Activated CD8-positive, alpha-beta T cell treated with anti-CD3 and anti-CD28 coated beads for 36 hours (primary cell): ENCODE data around the gene TMC1. TPM values are rescaled to one million over a fixed set of nuclear protein-coding genes. Genes with fewer than 3 reads are reported as not detected.
"Not testable (repeated sequence)": the region's sequence is repeated elsewhere in the genome, so short reads cannot be mapped to it uniquely, and the experiment has no call there.

Experiments
- ATAC-seq: fragments of 200-7000 bp; cut with Tn5 transposase; one replicate; pipeline ENCODE4 v1.10.0; 2021; ENCODE audit warnings: mild to moderate bottlenecking, moderate library complexity
- CTCF ChIA-PET: fragments of 350-600 bp; sonication (Branson Sonifier 250); formaldehyde crosslinking; loops from one replicate; lab custom pipeline; 2021; ENCODE audit warnings: antibody characterized with exemption; lab: Charles Lee
- POLR2A ChIA-PET: fragments of 350-600 bp; sonication (Branson Sonifier 250); formaldehyde crosslinking; loops from one replicate; lab custom pipeline; 2021; ENCODE audit warnings: antibody characterized with exemption; lab: Charles Lee
- DNase-seq: peaks from one replicate; pipeline ENCODE4 v3.0.0-alpha.2; 2020
- H3K27ac Mint-ChIP-seq: one replicate; pipeline ENCODE4 v1.8.0; 2021; ENCODE audit warnings: mild to moderate bottlenecking, mixed read lengths
- H3K27me3 Mint-ChIP-seq: one replicate; pipeline ENCODE4 v1.8.0; 2021; ENCODE audit warnings: mixed read lengths
- H3K36me3 Mint-ChIP-seq: one replicate; pipeline ENCODE4 v1.8.0; 2021; ENCODE audit warnings: low read depth, mixed read lengths
- H3K4me1 Mint-ChIP-seq: one replicate; pipeline ENCODE4 v1.8.0; 2021; ENCODE audit warnings: low read depth, mixed read lengths
- H3K4me3 Mint-ChIP-seq: one replicate; pipeline ENCODE4 v1.8.0; 2021; ENCODE audit warnings: mild to moderate bottlenecking, moderate library complexity, mixed read lengths
- H3K9me3 Mint-ChIP-seq: one replicate; pipeline ENCODE4 v1.8.0; 2021; ENCODE audit warnings: mixed read lengths
- intact Hi-C: fragments of 100-400 bp; cut with micrococcal nuclease; formaldehyde crosslinking; loops from one replicate; pipeline ENCODE4 v1.10.0; 2022
- total RNA-seq, 2 experiments: library from RNA; stranded (reverse); gene quantifications; one replicate each; pipeline ENCODE4 v1.2.3, GENCODE V29; 2021
- TF ChIP-seq, protein P1 (sequence below): fragments of 200-600 bp; IDR thresholded peaks from one replicate; pipeline ENCODE4 v1.8.0; 2022; ENCODE audit warnings: antibody characterized with exemption, mild to moderate bottlenecking

The TMC1 gene
- total RNA-seq, 2 experiments from 2014 or later = 0.38 TPM; not detected in 1

DNA sequence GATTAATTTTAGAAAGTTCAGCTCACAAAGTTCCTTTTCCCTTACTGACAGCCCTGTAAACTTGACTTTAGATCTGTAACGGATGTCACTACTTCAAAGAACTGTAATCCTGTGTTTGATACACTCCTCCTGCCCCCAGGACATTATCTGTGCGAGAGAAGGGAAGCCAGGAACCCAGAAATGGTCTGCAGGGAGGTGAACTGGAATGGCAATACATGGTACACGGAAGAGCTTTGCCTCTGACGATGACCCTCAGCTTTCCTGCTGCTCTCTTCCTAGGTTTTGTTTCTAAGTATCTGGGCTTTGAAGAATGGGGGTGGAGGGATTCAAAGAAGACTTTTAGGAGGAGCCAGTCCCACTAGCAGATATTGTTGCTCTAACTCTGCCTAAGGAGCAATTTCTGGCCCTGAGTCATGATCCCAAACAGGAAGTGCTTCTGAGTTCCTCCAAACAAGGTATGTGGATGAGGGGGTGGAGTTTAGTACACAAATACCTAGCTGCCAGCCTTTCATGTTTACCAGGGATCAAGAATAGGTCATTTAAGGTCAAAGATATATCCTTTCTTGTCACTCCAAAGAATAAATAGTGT lies 43.4 kb upstream of the TMC1 start:
- TF ChIP-seq, protein P1, sequence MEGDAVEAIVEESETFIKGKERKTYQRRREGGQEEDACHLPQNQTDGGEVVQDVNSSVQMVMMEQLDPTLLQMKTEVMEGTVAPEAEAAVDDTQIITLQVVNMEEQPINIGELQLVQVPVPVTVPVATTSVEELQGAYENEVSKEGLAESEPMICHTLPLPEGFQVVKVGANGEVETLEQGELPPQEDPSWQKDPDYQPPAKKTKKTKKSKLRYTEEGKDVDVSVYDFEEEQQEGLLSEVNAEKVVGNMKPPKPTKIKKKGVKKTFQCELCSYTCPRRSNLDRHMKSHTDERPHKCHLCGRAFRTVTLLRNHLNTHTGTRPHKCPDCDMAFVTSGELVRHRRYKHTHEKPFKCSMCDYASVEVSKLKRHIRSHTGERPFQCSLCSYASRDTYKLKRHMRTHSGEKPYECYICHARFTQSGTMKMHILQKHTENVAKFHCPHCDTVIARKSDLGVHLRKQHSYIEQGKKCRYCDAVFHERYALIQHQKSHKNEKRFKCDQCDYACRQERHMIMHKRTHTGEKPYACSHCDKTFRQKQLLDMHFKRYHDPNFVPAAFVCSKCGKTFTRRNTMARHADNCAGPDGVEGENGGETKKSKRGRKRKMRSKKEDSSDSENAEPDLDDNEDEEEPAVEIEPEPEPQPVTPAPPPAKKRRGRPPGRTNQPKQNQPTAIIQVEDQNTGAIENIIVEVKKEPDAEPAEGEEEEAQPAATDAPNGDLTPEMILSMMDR = no peak
- Mint-ChIP-seq H3K4me3 (no peak overlapping the region), H3K36me3 (no peaks in the 10 kb centered on the region), H3K27me3 (peaks cover 1% of the 10 kb centered on the region), H3K4me1 (peaks cover 43% of the 10 kb centered on the region), H3K9me3 (no peaks in the 10 kb centered on the region), H3K27ac (no peak overlapping the region)
- ChIA-PET CTCF (interaction anchor here (0.9 kb wide), 1 partner anchor 196 kb away, joined by 4 read pairs; no protein-coding TSS in a partner anchor), POLR2A (interaction anchor here (1.0 to 1.4 kb wide), 2 partner anchors 90 to 113 kb away, joined by 3 read pairs; partner anchors contain the start of gene ZFAND5)
- ATAC-seq (no peak), DNase-seq (peak; percentile 21)
- intact Hi-C loops = loop anchor here (5.0 to 10.0 kb wide), 3 partner anchors 36 to 113 kb away; partner anchors contain the start of gene ZFAND5

DNA sequence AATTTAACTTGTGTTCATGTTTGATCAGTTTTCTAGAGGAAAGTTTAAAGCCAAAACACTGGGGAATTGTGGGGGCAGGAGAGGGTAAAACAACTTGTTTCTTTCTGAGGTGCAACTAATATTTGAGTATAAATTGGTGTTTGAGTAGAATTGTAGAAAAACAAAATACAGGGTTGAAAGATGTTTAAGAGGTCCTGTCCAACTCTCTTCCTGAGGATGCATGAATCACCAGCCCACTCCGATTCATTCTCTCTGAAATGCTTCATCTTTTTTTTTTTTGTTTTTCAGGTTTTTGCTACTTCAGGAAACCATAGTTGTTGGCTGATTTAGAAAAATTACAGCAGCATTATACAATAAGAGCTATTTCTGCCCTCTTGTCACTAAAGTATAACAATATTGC lies 42.4 kb upstream of the TMC1 start:
- TF ChIP-seq, protein P1 = no peak
- peaks cover 1% of the 10 kb centered on the region for H3K27me3 Mint-ChIP-seq
- intact Hi-C loops = loop anchor here (5.0 to 10.0 kb wide), 3 partner anchors 37 to 114 kb away; partner anchors contain the start of gene ZFAND5
- POLR2A ChIA-PET = no interaction called here
- no peak for DNase-seq
- CTCF ChIA-PET = no interaction called here
- no peaks in the 10 kb centered on the region for H3K9me3 Mint-ChIP-seq
- peak overlapping the region; percentile 48 for H3K4me3 Mint-ChIP-seq
- H3K4me1 Mint-ChIP-seq = peaks cover 34% of the 10 kb centered on the region
- H3K36me3 Mint-ChIP-seq = no peaks in the 10 kb centered on the region
- H3K27ac Mint-ChIP-seq = no peak overlapping the region
- ATAC-seq = no peak

GRCh38 chr9:72480261-72480660 lies 41.1 kb upstream of the TMC1 start:
- POLR2A ChIA-PET = interaction anchor here (1.5 kb wide), 1 partner anchor 115 kb away, joined by 3 read pairs; the partner anchor contains the start of gene ZFAND5
- intact Hi-C loops, DNase-seq, H3K4me3 Mint-ChIP-seq, CTCF ChIA-PET, ATAC-seq, H3K36me3 Mint-ChIP-seq, H3K27ac Mint-ChIP-seq, H3K27me3 Mint-ChIP-seq, H3K9me3 Mint-ChIP-seq: not testable (repeated sequence)
- H3K4me1 Mint-ChIP-seq = peaks cover 29% of the 10 kb centered on the region

GRCh38 chr9:72480921-72481320 lies 40.5 kb upstream of the TMC1 start:
- ChIA-PET CTCF (interaction anchor here (1.0 kb wide), 1 partner anchor 13 kb away, joined by 3 read pairs; no protein-coding TSS in a partner anchor), POLR2A (no interaction called here)
- TF ChIP-seq, protein P1 = no peak
- no peak for DNase-seq
- H3K9me3 Mint-ChIP-seq = no peaks in the 10 kb centered on the region
- peaks cover 1% of the 10 kb centered on the region for H3K27me3 Mint-ChIP-seq
- H3K36me3 Mint-ChIP-seq = no peaks in the 10 kb centered on the region
- intact Hi-C loops = no loop called here
- peaks cover 29% of the 10 kb centered on the region for H3K4me1 Mint-ChIP-seq
- no peak for ATAC-seq
- H3K4me3 Mint-ChIP-seq = no peak overlapping the region
- no peak overlapping the region for H3K27ac Mint-ChIP-seq

- no peak overlapping the region for H3K4me3 Mint-ChIP-seq
- DNase-seq = no peak
- no peaks in the 10 kb centered on the region for H3K36me3 Mint-ChIP-seq
- peaks cover 3% of the 10 kb centered on the region for H3K27me3 Mint-ChIP-seq
- H3K4me1 Mint-ChIP-seq = no peaks in the 10 kb centered on the region
- CTCF ChIA-PET = interaction anchor here (1.2 kb wide), 1 partner anchor 205 kb away, joined by 4 read pairs; no protein-coding TSS in a partner anchor
- TF ChIP-seq, protein P1 = no peak
- POLR2A ChIA-PET = no interaction called here
- ATAC-seq = peak; percentile 69
- H3K27ac Mint-ChIP-seq = no peak overlapping the region
- intact Hi-C loops = no loop called here
- H3K9me3 Mint-ChIP-seq = no peaks in the 10 kb centered on the region
Measured at GRCh38 chr9:72485821-72486593, 35.4 kb upstream of the TMC1 start.
